ENCODE measurements around the gene AP3M1. TPM values are rescaled to one million over a fixed set of nuclear protein-coding genes. Genes with fewer than 3 reads are reported as not detected.

AP3M1 gene
- total RNA-seq, 1 donor from 2014 or later, result 33.1 TPM

DNA sequence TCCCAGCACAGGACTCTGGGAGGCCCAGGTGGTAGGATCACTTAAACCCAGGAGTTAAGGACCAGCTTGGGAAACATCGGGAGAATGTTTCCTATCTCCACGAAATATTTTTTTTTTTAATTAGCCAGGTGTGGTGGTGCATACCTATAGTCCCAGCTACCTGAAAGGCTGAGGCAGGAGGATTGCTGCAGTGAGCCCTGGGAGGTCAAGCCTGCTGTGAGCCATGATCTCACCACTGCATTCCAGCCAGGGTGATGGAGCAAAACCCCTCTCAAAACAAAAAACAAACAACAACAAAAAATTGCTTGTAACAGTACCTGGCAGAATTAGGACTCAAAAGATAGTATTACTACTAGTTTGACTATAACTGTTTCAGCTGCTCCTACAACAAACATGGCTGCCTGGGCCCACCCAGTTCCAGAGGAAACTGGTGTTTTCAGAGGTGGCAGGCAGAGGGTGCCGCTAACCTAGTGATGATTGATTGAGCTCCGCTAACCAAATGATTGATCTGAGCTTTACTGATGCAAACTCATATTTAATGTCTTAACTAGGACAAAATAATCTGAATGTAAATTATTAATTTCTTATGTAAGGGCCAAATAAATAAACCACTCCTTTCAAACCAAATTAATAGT is 57.0 kb downstream of the AP3M1 start:
- Histone ChIP-seq H3K4me3 (no peak overlapping the region), H3K27ac (no peak overlapping the region), H3K4me1 (no peaks in the 10 kb centered on the region), H3K9me3 (no peaks in the 10 kb centered on the region), H3K36me3 (peaks cover 96% of the 10 kb centered on the region), H3K27me3 (no peaks in the 10 kb centered on the region)
- intact Hi-C loops (cut with DNase I), result loop anchor here (10.0 kb wide), 1 partner anchor 209 kb away; no protein-coding TSS in a partner anchor
- DNase-seq, result no peak
- no peak for ATAC-seq
- TF ChIP-seq, protein P1, sequence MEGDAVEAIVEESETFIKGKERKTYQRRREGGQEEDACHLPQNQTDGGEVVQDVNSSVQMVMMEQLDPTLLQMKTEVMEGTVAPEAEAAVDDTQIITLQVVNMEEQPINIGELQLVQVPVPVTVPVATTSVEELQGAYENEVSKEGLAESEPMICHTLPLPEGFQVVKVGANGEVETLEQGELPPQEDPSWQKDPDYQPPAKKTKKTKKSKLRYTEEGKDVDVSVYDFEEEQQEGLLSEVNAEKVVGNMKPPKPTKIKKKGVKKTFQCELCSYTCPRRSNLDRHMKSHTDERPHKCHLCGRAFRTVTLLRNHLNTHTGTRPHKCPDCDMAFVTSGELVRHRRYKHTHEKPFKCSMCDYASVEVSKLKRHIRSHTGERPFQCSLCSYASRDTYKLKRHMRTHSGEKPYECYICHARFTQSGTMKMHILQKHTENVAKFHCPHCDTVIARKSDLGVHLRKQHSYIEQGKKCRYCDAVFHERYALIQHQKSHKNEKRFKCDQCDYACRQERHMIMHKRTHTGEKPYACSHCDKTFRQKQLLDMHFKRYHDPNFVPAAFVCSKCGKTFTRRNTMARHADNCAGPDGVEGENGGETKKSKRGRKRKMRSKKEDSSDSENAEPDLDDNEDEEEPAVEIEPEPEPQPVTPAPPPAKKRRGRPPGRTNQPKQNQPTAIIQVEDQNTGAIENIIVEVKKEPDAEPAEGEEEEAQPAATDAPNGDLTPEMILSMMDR (IDR thresholded peaks at IDR 0.05), result no peak

DNA sequence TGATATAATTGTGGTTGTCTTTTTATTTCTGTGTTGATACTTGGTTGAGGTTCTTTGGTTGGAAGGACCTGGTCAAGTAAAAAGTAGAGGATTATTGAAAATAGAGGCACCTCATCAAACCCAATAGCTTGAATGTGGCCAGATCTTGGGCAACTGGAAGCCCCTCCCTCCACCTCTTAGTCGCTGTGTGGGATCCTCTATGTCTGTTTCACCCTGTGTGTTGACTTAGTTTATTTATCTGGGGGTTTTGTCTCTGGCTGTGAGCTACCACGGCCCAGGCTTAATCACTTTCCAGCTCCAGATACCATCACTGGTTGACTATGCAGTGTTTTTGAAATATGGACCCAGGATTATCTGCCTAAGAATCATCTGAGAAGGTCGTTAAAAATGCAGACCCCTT is 58.3 kb downstream of the AP3M1 start:
- ATAC-seq, result no peak
- H3K27me3 ChIP-seq, result no peaks in the 10 kb centered on the region
- peaks cover 92% of the 10 kb centered on the region for H3K36me3 ChIP-seq
- no peak overlapping the region for H3K27ac ChIP-seq
- DNase-seq, result no peak
- intact Hi-C loops (cut with DNase I), result loop anchor here (10.0 kb wide), 1 partner anchor 208 kb away; no protein-coding TSS in a partner anchor
- TF ChIP-seq, protein P1 (IDR thresholded peaks at IDR 0.05), result no peak
- H3K4me1 ChIP-seq, result no peaks in the 10 kb centered on the region
- no peak overlapping the region for H3K4me3 ChIP-seq
- no peaks in the 10 kb centered on the region for H3K9me3 ChIP-seq

DNA sequence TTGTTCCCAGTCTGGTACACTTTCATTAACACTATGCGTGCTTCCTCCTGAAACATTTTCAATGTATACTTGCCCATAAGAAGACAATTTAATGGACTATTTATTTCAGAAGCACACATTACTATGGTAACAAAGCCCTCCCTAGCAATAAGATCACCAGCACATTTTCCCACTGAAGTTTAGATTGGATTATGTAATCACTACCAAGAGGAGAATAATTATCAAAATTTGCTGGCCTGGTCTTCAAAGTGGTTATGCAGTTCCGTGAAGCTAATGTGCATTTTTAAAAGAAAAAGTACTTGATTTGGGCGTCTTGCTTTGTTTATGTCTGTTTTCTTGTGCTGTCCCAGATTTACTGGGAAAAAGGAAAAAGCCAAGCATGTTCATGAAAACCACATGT is 61.9 kb downstream of the AP3M1 start:
- Histone ChIP-seq H3K4me3 (no peak overlapping the region), H3K36me3 (peaks cover 84% of the 10 kb centered on the region), H3K27me3 (no peaks in the 10 kb centered on the region), H3K9me3 (no peaks in the 10 kb centered on the region), H3K27ac (no peak overlapping the region), H3K4me1 (no peaks in the 10 kb centered on the region)
- intact Hi-C loops (cut with DNase I), result no loop called here
- DNase-seq (no peak), ATAC-seq (no peak)
- TF ChIP-seq, protein P1 (IDR thresholded peaks at IDR 0.05), result no peak

DNA sequence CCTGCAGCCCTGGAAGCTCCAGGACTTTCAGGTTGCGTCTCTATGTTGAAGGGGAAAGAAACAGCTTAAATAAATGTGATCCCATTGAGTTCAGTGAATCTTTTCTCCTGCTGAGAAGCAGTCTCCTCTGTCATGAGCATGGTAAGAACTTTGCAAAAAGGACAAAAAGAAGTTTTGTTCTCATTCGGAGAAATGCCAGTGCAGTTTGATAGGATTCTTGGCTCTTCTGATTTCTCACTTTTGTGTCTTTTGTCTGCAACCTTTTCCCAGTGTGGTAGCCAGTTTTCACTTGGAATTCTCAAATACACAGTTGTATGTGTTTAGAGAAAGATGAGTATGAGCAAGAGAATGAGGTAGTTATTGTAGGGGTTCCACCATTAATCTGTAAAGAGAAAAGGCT is 64.3 kb downstream of the AP3M1 start:
- H3K36me3 ChIP-seq, result peaks cover 79% of the 10 kb centered on the region
- H3K4me1 ChIP-seq, result peaks cover 5% of the 10 kb centered on the region
- no peak overlapping the region for H3K4me3 ChIP-seq
- H3K27ac ChIP-seq, result no peak overlapping the region
- no peaks in the 10 kb centered on the region for H3K27me3 ChIP-seq
- no peaks in the 10 kb centered on the region for H3K9me3 ChIP-seq
- DNase-seq, result no peak
- intact Hi-C loops (cut with DNase I), result no loop called here
- no peak for ATAC-seq
- TF ChIP-seq, protein P1 (IDR thresholded peaks at IDR 0.05), result no peak

DNA sequence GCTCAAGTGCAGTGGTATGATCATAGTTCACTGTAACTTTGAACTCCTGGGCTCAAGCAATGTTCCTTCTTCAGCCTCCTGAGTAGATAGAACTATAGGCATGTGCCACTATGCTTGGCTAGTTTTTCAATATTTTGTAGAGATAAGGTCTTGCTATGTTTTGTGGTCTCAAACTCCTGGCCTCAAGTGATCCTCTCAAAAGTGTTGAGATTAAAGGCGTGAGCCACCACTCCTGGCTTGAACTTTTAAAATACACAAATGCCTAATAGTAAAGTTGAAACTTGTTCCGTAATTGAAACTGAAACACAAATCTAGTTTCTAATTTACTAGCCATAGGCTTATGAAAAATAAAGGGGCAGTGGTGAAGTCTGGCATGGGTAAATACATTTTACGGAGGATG is 65.7 kb downstream of the AP3M1 start:
- no peak overlapping the region for H3K27ac ChIP-seq
- TF ChIP-seq, protein P1 (IDR thresholded peaks at IDR 0.05), result no peak
- intact Hi-C loops (cut with DNase I), result no loop called here
- H3K36me3 ChIP-seq, result peaks cover 65% of the 10 kb centered on the region
- no peak overlapping the region for H3K4me3 ChIP-seq
- no peak for ATAC-seq
- no peaks in the 10 kb centered on the region for H3K9me3 ChIP-seq
- no peak for DNase-seq
- H3K27me3 ChIP-seq, result no peaks in the 10 kb centered on the region
- peaks cover 11% of the 10 kb centered on the region for H3K4me1 ChIP-seq

DNA sequence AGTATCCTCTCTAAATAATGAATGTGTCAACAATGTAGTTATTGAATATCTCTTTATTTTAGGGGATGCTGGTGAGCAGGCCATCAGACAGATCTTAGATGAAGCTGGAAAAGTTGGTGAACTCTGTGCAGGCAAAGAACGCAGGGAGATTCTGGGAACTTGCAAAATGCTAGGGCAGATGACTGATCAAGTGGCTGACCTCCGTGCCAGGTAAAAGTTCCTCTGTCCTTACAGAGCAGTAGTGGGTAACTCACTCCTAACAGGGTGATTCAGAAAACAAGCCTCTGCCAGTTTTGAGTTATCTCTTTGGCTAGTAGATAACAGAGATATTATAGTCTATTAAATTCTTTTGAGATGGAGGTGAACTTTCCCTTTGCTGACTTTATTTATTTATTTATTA is 67.3 kb downstream of the AP3M1 start:
- H3K36me3 ChIP-seq, result peaks cover 49% of the 10 kb centered on the region
- H3K9me3 ChIP-seq, result no peaks in the 10 kb centered on the region
- no peak for ATAC-seq
- no peak for DNase-seq
- no peaks in the 10 kb centered on the region for H3K27me3 ChIP-seq
- intact Hi-C loops (cut with DNase I), result no loop called here
- no peak overlapping the region for H3K4me3 ChIP-seq
- no peak overlapping the region for H3K27ac ChIP-seq
- TF ChIP-seq, protein P1 (IDR thresholded peaks at IDR 0.05), result no peak
- peaks cover 18% of the 10 kb centered on the region for H3K4me1 ChIP-seq

Data from upper lobe of right lung (tissue), 1 donor.